SK-N-SH (cell line): Measurements from ENCODE around the gene CIITA.

ENCODE experiments used
- EZH2phosphoT487 ChIP-seq: fragments of 200-600 bp; sonication (generic); IDR thresholded peaks from 2 replicates; pipeline ENCODE4 v1.6.1; 2017; ENCODE audit warnings: low read depth, mixed run types, mild to moderate bottlenecking, antibody characterized with exemption, moderate library complexity, borderline replicate concordance
- GATA2 ChIP-seq: sonication (generic); formaldehyde crosslinking; IDR thresholded peaks from 2 replicates; pipeline ENCODE4 v1.5.0; 2020; ENCODE audit warnings: mild to moderate bottlenecking, missing genetic modification reagents
- NFIC ChIP-seq: IDR thresholded peaks from 2 replicates; pipeline ENCODE4 v1.4.0; 2012; ENCODE audit warnings: borderline replicate concordance
- SMC3 ChIP-seq: IDR thresholded peaks from 2 replicates; pipeline ENCODE4 v1.6.1; 2012; ENCODE audit warnings: low read depth, low read length, improper control_type of control experiment
- TF ChIP-seq, protein P1 (sequence below): IDR thresholded peaks from 2 replicates; pipeline ENCODE4 v1.4.0; 2012; ENCODE audit warnings: low read depth, borderline replicate concordance
- TF ChIP-seq, protein P2 (sequence below): fragments of 200-600 bp; sonication (generic); IDR thresholded peaks from 2 replicates; pipeline ENCODE4 v1.6.1; 2017; ENCODE audit warnings: antibody characterized with exemption, mild to moderate bottlenecking, moderate library complexity
- TF ChIP-seq, protein P3 (sequence below): IDR thresholded peaks from 2 replicates; pipeline ENCODE4; 2012

DNA sequence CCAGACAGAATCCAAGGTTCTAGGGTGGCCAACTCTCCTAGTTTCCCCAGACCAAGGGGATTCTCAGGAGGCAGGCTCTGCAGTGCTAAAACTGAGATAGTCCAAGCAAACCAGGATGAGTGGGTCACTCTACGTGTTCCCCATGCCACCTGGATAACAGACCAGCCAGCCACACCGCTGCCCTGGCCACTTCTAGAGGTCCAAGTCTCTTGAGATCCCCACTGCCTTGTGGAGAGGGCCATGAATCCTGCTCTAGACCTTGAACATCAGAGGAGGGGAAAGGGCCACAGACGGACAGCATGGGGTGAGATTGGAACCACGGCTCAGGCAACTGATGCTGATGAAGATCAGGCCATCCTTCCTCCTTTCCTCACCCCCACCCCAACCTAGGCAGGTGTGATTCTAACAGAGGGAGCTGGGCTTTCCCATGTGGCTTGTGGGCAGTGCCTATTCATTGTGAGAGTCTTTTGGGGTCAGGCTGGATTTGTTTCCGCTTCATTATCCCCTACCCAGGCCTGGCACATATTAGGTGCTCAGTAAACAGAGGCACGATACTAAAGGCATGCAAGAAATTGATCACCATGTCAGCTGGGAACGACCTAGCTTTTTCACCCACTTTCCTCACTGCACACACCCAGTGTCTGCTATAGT is 41.6 kb upstream of the CIITA start:
- TF ChIP-seq, protein P1, sequence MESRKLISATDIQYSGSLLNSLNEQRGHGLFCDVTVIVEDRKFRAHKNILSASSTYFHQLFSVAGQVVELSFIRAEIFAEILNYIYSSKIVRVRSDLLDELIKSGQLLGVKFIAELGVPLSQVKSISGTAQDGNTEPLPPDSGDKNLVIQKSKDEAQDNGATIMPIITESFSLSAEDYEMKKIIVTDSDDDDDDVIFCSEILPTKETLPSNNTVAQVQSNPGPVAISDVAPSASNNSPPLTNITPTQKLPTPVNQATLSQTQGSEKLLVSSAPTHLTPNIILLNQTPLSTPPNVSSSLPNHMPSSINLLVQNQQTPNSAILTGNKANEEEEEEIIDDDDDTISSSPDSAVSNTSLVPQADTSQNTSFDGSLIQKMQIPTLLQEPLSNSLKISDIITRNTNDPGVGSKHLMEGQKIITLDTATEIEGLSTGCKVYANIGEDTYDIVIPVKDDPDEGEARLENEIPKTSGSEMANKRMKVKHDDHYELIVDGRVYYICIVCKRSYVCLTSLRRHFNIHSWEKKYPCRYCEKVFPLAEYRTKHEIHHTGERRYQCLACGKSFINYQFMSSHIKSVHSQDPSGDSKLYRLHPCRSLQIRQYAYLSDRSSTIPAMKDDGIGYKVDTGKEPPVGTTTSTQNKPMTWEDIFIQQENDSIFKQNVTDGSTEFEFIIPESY = no peak
- no peak for TF ChIP-seq EZH2phosphoT487
- TF ChIP-seq, protein P2, sequence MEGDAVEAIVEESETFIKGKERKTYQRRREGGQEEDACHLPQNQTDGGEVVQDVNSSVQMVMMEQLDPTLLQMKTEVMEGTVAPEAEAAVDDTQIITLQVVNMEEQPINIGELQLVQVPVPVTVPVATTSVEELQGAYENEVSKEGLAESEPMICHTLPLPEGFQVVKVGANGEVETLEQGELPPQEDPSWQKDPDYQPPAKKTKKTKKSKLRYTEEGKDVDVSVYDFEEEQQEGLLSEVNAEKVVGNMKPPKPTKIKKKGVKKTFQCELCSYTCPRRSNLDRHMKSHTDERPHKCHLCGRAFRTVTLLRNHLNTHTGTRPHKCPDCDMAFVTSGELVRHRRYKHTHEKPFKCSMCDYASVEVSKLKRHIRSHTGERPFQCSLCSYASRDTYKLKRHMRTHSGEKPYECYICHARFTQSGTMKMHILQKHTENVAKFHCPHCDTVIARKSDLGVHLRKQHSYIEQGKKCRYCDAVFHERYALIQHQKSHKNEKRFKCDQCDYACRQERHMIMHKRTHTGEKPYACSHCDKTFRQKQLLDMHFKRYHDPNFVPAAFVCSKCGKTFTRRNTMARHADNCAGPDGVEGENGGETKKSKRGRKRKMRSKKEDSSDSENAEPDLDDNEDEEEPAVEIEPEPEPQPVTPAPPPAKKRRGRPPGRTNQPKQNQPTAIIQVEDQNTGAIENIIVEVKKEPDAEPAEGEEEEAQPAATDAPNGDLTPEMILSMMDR = no peak
- TF ChIP-seq, protein P3, sequence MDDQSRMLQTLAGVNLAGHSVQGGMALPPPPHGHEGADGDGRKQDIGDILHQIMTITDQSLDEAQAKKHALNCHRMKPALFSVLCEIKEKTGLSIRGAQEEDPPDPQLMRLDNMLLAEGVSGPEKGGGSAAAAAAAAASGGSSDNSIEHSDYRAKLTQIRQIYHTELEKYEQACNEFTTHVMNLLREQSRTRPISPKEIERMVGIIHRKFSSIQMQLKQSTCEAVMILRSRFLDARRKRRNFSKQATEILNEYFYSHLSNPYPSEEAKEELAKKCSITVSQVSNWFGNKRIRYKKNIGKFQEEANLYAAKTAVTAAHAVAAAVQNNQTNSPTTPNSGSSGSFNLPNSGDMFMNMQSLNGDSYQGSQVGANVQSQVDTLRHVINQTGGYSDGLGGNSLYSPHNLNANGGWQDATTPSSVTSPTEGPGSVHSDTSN = no peak
- no peak for TF ChIP-seq NFIC
- TF ChIP-seq GATA2 (CRISPR knock-in tag) = no peak
- TF ChIP-seq SMC3 = no peak
